NCI-H146 (cell line): ENCODE measurements around the gene PNPLA7.

Experiments
- DNase-seq: peaks from one replicate; lab custom pipeline; 2025; lab: John Stamatoyannopoulos, UW

The PNPLA7 gene

GRCh38 chr9:137494104-137494544 lies 56.1 kb downstream of the PNPLA7 start:
- no peak for DNase-seq

DNA sequence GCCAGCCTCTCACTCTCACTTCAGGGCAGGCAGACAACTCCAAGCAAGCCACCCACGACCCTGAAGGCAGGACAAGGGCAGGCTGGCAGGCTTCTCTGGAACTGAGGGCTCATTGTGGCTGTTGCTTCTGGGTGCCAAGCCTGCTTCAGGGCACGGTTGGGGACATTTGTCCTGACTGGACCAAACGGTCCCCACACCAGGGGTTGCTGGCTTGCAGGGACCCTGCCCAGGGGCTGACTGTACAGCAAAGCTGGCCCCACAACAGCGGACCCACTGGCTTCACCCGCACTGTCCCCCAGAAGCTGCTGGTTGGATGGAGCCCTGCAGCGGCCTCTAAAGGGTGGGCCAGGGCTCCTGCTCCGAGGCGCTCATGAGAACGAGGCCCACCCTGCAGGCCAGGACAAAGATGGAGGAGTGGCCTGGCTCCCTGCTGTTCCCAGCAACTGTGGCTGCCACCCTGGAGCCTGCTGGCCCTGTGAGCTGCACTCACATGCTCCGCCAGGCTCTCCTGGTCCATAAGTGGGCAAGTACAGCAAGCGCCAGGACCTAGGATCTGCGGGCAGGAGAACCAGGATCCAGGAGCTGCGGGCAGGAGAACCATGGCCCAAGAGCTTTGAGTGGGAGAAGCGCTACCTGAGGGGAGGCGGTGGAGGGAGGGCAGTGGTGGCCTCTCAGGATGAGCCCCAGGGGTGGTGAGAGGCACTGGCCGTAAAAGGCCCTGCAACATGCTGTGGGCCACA lies 56.7 kb downstream of the PNPLA7 start:
- DNase-seq, result no peak

DNA sequence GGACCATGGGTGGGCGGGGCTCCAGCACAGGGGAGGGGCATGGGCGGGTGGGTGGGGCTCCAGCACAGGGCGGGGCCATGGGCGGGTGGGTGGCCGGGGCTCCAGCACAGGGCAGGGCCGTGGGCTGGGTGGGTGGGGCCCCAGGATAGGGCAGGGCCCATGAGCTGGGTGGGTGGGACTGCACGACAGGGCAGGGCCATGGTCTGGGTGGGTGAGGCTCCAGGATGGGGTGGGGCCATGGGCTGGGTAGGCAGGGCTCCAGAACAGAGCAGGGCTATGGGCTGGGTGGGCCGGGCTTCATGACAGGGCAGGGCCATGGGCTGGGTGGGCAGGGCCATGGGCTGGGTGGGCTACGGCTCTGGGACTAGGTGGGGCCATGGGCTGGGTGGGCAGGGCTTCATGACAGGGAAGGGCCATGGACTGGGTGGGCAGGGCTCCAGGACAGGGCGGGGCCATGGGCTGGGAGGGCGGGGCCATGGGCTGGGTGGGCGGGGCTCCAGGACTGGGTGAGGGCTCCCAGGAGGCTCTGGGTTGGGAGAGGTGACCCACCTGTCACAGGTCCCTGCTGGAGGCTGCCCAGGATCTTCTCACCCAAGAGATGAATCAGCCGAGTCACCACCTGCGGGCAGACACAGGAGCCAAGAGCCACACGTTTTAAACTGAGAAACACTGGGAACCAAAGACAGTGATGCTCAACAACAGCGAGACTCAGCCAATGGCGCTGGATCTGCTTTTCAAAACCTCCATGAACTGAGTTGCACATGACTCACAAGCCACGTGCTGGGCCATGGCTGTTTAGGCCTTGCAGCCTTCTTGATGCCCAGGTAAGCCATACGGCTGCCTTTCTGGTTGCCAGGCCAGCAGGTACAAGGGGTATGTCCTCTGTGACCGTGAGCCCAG lies 57.5 kb downstream of the PNPLA7 start:
- DNase-seq, result peak; percentile 47

- DNase-seq, result no peak
Measured at GRCh38 chr9:137491735-137492432, 58.3 kb downstream of the PNPLA7 start.

GRCh38 chr9:137490532-137491186 lies 59.5 kb downstream of the PNPLA7 start:
- no peak for DNase-seq

- no peak for DNase-seq
Measured at GRCh38 chr9:137488906-137489305, 61.3 kb downstream of the PNPLA7 start.

- peak; percentile 45 for DNase-seq
Measured at GRCh38 chr9:137488327-137488653, 61.9 kb downstream of the PNPLA7 start.

DNA sequence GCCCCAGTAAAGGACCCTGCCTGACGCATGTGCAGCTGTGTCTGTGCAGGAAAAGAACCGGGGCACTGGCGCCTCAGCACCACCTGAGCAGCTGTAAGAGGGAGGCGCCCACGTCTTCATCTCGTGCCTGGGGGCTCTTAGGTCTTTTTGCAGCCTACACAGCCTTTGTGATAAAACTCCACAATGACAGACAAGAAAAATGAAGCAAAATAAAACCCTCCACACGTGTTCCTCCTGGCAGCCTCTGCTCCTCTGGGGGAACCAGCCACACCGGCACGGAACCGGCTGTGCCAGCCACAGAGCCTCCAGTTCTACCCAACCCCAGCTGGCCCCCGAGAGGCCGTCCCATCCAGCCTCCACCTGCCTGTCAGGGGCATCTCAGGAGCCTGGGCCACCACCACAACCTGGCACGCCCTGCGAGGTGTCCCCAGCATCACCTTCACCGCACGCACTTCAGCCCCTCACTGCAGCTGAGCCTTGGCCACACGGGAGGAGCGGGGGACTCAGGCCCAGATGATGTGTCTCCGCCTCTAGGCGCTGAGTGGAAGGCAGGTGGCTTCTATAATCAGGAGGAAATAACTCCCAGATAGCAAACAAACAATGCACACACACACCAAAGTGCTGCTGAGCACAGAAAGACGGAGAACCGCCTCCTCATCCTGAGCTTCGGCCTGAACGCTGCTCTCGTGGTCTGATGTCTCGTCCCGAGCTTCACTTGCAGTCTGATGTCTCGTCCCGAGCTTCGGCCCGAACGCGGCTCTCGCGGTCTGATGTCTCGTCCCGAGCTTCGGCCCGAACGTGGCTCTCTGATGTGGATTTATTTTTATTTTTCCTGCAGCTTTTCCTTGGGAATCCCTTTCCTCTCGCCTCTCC lies 62.5 kb downstream of the PNPLA7 start:
- peak; percentile 62 for DNase-seq

DNA sequence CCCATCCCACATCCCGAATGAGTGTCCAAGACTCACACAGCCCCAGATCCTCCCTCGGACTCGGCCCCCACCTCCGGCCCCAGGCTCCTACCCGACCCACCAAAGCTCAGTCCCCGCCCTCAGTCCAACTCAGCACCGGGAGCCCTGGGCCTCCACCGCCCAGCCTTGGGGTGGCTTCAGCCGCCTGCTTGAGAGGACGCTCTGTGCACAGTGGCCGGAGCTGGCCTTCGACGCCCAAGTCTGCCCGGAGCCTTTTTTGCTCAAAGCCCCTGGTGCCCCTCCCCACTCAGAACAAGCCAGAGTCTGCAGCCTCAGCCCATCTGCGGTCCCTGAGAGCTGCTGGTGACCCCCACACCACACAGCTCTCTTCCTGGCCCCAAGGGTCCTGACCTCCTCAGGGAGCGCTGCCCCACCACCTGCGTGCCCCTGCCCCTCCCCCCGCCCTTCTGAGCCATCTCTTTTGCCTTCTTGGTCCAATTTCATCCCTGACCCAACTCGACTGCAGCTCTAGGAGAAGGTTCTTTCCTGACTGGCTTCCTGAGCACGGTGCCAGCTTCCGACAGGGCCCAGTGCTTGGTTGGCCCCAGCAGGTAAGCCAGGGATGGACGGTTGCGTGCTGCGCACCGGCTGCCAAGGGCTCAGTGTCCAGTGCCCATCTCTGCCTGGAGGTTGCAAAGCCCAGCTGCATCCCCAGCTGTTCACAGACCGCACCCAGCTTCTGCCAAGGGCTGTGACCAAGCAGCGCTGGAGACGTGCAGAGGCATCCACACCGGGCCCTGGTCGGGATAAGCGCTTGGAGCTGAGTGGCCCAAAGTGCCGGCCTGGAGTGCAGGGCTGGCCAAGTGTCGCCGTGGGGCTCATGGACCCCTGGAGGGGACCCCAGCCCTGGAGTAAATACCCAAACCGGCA lies 63.4 kb downstream of the PNPLA7 start:
- DNase-seq, result no peak

DNA sequence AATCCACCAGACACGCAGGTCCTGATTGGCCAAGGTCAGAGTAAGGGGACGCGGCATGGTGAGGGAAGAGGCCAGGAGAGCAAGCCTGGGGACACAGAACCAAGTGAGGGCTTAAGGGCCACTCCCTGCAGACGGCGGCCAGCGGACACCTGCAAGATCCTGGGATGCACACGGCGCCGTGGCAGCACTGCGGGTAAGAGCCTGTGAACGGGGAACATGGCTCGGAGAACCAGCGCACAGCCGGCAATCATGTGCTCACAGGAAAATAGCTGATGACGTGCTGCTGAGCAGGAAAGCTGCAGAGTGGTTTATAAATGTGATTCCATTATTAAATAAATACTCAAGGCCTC lies 64.1 kb downstream of the PNPLA7 start:
- no peak for DNase-seq

DNA sequence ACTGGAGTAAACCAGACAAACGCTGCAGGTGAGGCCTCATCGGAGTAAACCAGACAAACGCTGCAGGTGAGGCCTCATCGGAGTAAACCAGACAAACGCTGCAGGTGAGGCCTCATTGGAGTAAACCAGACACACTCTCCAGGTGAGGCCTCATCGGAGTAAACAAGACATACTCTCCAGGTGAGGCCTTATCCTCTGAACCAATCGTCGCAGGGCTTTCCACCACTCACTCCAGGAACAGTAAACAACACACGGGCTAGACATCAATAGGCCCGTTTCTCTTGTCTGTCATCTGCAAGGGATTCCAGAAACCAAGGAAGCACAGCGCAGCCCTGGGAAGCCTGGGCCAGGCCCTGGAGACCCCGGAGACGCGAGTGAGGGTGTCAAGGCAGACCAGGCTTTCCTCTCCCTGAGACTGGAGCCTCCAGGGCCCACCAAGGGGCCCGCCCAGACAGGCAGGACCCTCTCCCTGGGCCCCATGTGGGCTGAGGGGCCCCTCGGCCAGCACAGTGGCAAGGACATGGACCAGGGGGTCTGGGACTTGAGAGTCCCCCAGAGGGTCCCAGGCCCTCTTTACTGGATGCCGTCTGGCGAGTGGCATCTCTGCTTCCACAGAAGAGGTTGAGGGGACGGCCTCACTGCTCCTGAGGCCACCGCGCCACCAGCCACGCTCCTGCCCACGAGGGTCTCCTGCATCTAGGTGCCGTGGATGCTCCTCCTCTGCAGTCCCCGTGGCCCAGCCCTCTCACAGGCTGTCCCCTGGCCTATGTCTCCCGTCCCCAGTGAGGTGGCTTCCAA lies 64.7 kb downstream of the PNPLA7 start:
- DNase-seq, result no peak

- no peak for DNase-seq
Measured at GRCh38 chr9:137484551-137485315, 65.5 kb downstream of the PNPLA7 start.

DNA sequence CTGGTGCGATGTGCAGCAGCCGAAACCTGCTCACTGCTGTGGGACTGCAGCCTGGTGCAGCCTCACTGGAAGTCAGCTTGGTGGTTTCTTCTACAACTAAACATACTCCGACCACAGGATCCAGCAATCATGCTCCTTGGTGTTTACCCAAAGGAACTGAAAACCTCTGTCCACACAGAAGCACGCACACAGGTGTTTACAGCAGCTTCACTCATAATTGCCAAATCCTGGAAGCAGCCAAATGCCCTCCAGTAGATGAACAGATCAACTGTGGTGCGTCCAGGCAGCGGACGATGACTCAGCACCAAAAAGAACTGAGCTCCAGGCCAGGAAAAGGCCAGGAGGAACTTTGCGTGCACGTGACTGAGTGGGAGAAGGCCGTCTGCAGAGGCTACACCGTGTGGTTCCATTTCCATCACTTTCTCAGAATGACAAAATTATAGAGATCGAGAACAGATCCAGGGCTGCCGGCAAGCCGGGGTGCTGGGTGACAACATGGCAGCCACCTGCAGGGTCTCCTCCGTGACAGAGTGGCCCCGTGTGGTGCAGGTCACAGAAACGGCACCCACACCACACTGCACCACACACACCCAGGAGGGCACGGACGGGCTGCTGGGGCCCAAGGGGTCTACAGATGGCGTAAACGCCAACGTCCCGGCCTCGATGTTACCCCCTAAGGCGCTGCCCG lies 68.0 kb downstream of the PNPLA7 start:
- no peak for DNase-seq

GRCh38 chr9:137480686-137481683 lies 69.2 kb downstream of the PNPLA7 start:
- no peak for DNase-seq

DNA sequence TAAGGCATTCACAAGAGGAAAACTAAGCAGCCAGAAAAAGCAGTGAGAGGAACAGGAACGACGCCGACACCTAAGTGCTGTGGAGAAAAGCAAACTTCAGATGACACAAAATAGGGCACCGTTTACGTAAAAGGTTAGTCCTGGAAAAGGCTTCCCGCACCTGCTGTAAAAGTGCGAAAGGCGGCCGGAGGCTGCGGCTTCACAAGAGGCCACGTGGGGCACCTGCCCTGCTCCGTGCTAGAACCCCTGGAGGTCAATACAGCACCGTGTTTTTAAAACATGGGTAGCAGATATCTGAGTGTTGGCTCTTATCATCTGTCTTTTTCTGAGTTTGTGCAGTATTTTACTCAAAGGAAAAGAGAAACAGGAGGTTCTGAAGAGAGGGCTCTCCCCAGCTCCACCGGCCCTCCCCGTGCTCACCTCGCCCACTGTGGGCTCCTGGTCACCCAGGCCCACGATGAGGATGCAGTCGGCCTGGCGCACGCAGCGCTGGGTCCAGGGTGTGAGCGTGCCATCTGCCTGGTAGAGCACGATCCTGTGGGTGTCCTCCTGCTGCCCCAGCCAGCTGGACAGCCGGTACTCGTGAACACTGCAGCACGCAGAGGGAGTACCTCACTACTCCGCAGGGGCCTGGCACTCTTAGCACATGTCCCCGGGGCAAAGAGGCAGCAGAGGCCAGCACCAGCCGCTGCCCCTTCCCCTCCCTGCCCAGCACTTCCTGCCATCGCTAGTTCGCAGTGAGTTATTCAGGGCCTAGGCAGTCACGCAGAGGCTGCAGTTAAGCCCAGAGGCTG lies 70.1 kb downstream of the PNPLA7 start:
- DNase-seq, result no peak
